HTERT RPE-1 (cell line): ENCODE data around the gene IGSF21.

Experiments used
- in situ Hi-C: fragments of 300-500 bp; cut with MboI; formaldehyde crosslinking; loops from 4 replicates; pipeline ENCODE4 v1.14.3; 2020; ENCODE audit warnings: low sequenced_read_pairs

IGSF21 gene

GRCh38 chr1:18107369-18108298 lies at the start of gene IGSF21:
Gene IGSF21 (plus strand): TSS chr1:18107798. CDS start chr1:18108129, 331 bp downstream.
- in situ Hi-C loops = no loop called here

- in situ Hi-C loops = no loop called here
Measured at GRCh38 chr1:18058206-18058921, 49.2 kb upstream of the IGSF21 start.

DNA sequence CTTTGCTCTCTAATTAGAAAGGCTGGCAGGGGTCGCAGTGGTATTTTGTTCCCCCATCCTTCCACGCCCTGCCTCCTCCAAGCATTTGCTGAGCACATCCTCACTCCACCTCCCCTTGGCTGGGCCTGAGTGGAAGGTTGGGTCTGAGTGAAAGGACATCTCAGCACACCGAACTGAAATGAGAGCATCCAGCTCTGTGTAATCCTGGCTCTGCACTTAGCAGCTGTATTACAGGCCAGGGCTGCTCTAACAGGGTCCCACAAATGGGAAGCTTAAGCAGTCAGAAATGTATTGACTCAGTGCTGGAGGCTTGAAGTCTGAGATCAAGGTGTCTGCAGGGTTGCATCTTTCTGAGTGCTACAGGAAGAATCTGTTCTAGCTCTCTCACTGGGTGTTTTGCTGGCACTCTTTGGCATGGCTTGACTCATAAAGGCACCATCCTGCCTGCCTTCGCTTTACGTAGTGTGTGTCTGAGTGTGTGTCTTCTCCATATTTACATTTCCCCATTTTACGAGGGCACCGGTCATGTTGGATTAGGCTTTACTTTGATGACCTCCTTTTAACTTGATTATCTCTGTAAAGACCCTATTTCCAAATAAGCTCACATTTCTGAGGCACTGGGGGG lies 48.5 kb upstream of the IGSF21 start:
- in situ Hi-C loops = no loop called here

GRCh38 chr1:18060366-18060765 lies 47.2 kb upstream of the IGSF21 start:
- in situ Hi-C loops = no loop called here

DNA sequence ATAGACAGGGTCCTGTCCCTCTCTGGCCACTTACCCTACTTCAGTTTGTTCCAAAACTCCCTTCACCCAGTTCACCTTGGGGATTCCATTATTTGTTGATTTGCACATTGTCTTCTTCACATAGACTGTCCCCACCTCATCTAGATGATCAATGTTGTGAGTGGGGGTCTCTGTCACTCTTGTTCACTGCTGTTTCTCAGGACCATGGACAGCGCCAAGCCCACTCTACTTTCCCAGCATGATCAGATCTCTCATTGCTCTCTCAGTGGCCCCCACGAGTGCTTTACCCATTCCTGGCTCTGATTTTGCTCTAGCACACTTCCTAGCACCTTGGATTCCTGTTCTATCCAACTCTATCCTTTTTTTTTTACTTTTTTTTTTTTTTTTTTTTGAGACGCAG lies 45.4 kb upstream of the IGSF21 start:
- in situ Hi-C loops = no loop called here

DNA sequence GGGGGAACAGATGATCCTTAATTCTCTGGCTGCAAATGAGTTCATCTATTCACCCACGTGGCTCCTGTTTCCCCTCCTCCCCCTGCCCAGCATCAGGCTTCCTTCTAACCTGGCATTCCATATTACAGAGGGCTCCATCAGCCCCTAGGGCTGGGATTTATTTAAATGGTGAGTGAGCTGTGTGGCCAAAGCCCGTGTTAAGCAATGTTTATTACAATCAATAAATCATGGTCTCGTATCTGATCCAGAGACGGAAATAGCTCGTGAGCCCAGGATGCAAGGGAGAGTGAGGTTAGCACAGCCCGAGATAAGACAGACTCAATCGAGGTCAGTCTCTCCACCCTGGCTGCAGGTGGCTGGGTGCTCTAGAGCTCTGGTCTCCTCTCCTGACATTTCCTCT lies 43.1 kb upstream of the IGSF21 start:
- in situ Hi-C loops = no loop called here

DNA sequence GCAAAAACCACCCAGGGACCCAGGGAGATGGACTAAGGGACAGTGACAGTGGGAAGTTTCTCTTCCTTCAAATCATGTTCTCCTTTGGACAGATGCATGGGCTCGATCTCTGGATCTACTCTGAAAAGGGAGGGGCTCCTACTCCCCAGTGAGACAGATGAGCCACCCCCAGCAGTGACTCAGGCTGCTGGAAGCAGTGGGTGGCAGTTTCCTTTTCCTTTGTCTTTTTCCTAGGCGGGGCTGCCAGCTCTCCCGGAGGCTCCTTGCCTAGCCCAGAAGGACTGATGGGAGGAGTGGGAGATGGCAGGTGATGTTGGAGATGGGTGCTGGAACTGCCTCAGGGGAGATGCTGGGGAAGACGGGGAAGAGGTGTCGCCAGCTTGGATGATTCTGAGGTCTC lies 41.0 kb upstream of the IGSF21 start:
- in situ Hi-C loops = no loop called here

GRCh38 chr1:18069903-18070302 lies 37.7 kb upstream of the IGSF21 start:
- in situ Hi-C loops = no loop called here

DNA sequence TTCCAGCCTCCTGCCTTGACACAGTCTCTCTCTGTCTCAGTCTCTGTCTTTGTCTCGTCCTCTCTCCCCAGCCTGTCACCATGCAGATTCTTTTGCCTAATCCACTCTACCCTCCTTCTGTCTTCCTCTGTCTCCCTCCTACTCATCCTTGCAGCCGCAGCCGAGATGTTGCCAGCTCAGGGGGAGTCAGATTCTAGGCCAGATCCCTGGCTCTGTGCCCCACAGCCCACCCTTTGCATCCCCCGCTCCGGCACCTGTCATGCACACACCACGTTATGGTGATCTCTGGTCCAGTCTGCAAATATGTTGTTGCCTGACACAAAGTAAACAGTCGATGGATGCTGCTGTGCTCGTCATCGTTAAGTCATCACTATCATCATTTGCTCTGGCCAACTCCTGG lies 35.5 kb upstream of the IGSF21 start:
- in situ Hi-C loops = no loop called here

- in situ Hi-C loops = no loop called here
Measured at GRCh38 chr1:18073066-18073642, 34.4 kb upstream of the IGSF21 start.

- in situ Hi-C loops = no loop called here
Measured at GRCh38 chr1:18077657-18078215, 29.9 kb upstream of the IGSF21 start.

DNA sequence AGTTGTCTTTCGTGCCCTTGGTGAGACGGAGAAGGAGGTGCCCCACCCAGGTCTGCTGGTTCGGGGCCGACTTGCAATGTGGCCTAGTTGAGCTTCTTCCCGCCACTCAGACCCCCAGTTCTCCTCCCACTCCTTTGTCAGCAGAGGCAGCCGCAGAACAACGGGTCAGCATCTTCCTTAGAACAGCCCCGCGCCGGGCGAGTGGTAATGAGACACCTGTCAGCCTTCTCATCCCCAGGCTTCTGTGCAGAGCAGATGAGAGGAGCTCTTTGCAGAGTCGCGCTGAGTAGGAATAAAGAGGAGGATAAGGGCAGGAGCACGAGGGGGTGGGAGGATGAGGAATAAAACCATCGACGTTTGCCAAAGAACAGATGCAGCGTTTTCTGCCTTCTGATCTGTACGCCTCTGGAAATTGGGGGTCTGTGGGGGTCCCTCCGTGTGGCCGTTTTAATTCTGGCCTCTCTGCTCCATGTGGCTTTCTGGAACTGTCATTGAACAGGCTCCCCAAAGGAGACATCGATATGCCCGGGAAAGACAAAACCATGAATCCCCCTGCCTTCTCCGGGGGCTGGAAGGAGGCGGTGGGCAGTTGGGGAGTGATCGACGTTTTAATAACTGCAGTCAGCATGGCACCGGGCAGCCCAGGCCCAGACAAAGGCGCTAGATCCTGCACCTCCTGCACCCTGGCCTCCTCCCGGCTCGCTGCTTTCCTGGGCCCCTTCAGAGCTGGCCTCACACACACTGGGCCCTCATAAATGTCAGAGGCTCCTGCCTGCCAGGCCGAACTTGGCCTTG lies 27.5 kb upstream of the IGSF21 start:
- in situ Hi-C loops = no loop called here

DNA sequence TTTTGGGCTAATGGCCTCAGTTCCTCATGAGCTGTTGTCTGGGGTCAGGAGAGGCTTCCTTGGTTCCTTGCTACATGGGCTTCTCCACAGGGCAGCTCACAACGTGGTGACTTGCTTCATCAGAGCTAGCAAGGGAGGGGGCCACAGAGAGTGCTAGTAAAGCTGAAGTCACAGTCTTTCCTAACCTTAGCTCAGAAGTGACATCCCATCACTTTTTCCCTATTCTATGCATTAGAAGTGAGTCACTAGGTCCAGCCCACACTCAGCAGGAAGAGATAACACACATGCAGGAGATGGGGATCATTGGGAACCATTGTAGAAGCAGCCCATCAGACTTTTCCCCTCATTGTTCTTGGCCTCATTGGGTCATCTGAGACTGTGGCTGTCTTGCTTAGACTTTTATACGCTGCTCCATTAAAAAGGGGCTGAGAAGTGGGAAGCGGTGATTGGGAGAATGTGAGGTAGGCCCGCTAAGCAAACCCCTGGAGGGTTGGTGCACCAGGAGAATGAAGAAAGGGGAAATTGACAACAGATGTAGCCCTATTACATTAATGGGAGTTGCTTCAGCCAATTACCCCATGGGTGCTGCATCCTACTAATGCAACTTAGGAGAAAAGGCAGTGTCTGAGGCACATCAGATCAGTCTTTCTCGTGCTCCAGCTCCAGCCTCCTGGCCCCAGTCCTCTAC lies 22.1 kb upstream of the IGSF21 start:
- in situ Hi-C loops = no loop called here

GRCh38 chr1:18088077-18088594 lies 19.5 kb upstream of the IGSF21 start:
- in situ Hi-C loops = no loop called here

DNA sequence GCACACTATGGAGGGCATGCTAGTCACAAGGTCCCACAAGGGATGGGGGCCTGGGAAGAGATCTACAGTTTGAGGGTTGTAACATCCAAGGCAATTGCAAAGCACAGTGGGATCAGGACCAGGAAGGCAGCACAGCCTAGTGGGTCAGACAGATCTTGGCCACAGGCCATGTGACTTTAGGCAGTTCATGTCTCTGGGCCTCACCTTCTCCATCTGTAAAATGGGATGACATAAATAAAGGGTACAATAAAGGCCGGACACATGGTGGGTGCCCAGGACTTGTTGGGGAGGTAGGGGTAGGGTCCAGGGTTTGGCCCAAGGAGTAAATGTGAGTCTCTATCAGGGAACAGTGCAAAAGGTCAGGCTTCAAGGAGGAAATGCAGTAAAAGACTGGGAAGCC lies 18.1 kb upstream of the IGSF21 start:
- in situ Hi-C loops = no loop called here

DNA sequence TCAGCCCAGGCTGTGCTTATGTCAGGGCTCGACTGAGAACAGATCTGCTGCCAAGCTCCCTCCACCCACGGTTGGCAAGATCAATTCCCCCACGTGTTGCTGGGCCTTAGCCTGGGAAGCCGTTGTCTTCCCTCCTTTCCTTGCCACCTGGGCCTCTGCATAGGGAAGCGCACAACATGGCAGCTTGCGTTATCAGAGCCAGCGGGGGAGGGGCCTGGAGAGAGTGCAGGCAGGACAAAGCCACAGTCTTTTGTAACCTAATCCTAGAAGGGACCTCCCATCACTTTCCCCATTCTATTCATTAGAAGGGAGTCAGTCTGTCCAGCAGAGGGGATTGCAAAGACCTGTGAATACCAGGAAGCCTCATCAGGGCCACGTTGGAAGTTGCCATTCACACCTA lies 17.0 kb upstream of the IGSF21 start:
- in situ Hi-C loops = no loop called here

DNA sequence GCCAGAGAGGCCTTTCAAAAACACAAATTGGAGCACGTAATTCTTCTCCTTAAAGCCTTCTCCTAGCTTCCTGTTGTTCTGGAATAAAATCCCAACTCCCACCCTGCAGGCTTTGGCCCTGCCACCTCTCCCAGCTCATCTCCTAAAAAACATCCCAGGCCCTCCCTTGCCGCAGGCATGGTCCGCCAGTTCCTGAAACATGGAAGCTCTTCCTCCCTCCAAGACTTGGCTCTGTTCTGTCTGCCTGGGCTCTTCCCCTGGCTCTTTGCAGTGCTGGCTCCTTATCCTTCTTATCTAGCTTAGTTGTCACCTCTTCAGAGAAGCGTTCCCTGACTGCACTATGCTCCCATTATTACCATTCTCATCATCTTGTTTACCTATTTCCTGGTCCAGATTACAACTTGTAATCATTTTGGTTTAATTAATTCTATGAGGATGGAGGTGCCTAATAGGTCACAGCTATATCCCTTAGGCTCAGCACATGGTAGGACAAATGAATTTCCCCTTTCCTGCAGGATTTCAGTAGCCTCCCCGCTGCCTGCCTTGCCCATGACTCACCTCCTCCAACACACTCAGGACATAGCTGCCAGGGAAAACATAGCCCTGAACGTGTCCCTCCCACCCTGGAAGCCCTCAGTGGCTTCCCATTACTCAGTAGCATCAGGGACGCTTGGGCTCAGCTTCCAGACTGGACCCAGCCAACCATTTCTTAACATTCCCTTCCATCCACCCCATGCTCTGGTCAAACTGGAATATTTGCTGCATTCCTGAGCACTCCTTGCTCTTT lies 15.7 kb upstream of the IGSF21 start:
- in situ Hi-C loops = no loop called here

GRCh38 chr1:18093193-18093592 lies 14.4 kb upstream of the IGSF21 start:
- in situ Hi-C loops = no loop called here

DNA sequence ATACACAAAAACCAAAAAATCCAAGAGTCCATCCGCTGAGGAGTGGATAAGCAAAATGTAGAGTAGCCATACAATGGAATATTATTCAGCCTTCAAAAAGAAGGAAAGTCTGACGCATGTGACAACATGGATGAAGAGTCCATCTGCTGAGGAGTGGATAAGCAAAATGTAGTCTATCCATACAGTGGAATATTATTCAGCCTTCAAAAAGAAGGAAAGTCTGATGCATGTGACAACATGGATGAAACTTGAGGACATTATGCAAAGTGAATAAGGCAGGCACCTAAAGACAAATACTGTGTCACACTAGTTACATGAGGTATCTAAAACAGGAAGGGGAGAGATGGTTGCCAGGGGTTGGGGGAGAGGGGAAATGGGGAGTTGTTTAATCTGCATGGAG lies 14.0 kb upstream of the IGSF21 start:
- in situ Hi-C loops = no loop called here
